K562 (cell line): ENCODE measurements around the gene SLC35E3.
A peak's percentile ranks its signal among the peaks of the same experiment; 100 is the strongest.

Experiments used
- CEBPB ChIP-seq: fragments of 450-650 bp; IDR thresholded peaks from 2 replicates; pipeline ENCODE4 v1.6.1; 2016; ENCODE audit warnings: missing genetic modification characterization, missing compliant biosample characterization
- ELF4 ChIP-seq: fragments of 450-650 bp; formaldehyde crosslinking; IDR thresholded peaks from 2 replicates; pipeline ENCODE4 v1.4.0; 2022; ENCODE audit warnings: missing genetic modification characterization
- KHSRP ChIP-seq: fragments of 450-650 bp; IDR thresholded peaks from 2 replicates; pipeline ENCODE4 v1.6.1; 2017
- MAFF ChIP-seq: IDR thresholded peaks from 2 replicates; pipeline ENCODE4 v1.6.1; 2012; ENCODE audit warnings: low read length, improper control_type of control experiment
- MAX ChIP-seq: sonication (generic); formaldehyde crosslinking; IDR thresholded peaks from 2 replicates; pipeline ENCODE4 v1.9.0; 2022; ENCODE audit warnings: mild to moderate bottlenecking, missing genetic modification reagents
- SIN3A ChIP-seq, 2 experiments: fragments of 150-350 bp in 1 of 2; IDR thresholded peaks; 2 replicates each; pipeline ENCODE4 v1.6.1; 2011 to 2016; ENCODE audit warnings: borderline replicate concordance in 2 of 2, low read depth in 2 of 2, low read length in 2 of 2, mild to moderate bottlenecking in 2 of 2, moderate library complexity in 2 of 2; ENCODE audit not compliant: control insufficient read depth in 1 of 2
- SP1 ChIP-seq: sonication (generic); formaldehyde crosslinking; IDR thresholded peaks from 2 replicates; pipeline ENCODE4 v1.8.1; 2022; ENCODE audit warnings: mild to moderate bottlenecking, missing genetic modification reagents
- STAT5A ChIP-seq: IDR thresholded peaks from 2 replicates; pipeline ENCODE4 v1.6.1; 2012; ENCODE audit warnings: low read length, inconsistent platforms, borderline replicate concordance
- ZNF263 ChIP-seq: sonication (generic); formaldehyde crosslinking; IDR thresholded peaks from 2 replicates; pipeline ENCODE4 v1.8.0; 2022; ENCODE audit warnings: mild to moderate bottlenecking, missing genetic modification reagents, borderline replicate concordance
- ZNF75A ChIP-seq: fragments of 450-650 bp; formaldehyde crosslinking; IDR thresholded peaks from 2 replicates; pipeline ENCODE4 v1.4.0; 2020; ENCODE audit warnings: mild to moderate bottlenecking
- ZNF79 ChIP-seq: fragments of 250-450 bp; sonication (Bioruptor Pico); IDR thresholded peaks from 2 replicates; pipeline ENCODE4 v1.4.0; 2020; ENCODE audit warnings: low read depth, mild to moderate bottlenecking, moderate library complexity
- TF ChIP-seq, protein P1 (sequence below): fragments of 450-650 bp; IDR thresholded peaks from 2 replicates; pipeline ENCODE4 v1.6.1; 2016; ENCODE audit warnings: low read depth
- TF ChIP-seq, protein P2 (sequence below): sonication (generic); formaldehyde crosslinking; IDR thresholded peaks from 2 replicates; pipeline ENCODE4 v1.8.0; 2022; ENCODE audit warnings: missing genetic modification reagents, mild to moderate bottlenecking, borderline replicate concordance
- TF ChIP-seq, protein P3 (sequence below), 3 experiments: IDR thresholded peaks in 2 of 3; conservative IDR thresholded peaks in 1 of 3; 2 replicates each; pipeline ENCODE4 v1.5.1; 2011 to 2012; ENCODE audit warnings: low read length in 3 of 3, mild to moderate bottlenecking in 3 of 3, control low read depth in 2 of 3, improper control_type of control experiment in 1 of 3, inconsistent platforms in 1 of 3, low read depth in 1 of 3, mixed read lengths in 1 of 3, moderate library complexity in 1 of 3; ENCODE audit not compliant: insufficient read depth in 2 of 3

DNA sequence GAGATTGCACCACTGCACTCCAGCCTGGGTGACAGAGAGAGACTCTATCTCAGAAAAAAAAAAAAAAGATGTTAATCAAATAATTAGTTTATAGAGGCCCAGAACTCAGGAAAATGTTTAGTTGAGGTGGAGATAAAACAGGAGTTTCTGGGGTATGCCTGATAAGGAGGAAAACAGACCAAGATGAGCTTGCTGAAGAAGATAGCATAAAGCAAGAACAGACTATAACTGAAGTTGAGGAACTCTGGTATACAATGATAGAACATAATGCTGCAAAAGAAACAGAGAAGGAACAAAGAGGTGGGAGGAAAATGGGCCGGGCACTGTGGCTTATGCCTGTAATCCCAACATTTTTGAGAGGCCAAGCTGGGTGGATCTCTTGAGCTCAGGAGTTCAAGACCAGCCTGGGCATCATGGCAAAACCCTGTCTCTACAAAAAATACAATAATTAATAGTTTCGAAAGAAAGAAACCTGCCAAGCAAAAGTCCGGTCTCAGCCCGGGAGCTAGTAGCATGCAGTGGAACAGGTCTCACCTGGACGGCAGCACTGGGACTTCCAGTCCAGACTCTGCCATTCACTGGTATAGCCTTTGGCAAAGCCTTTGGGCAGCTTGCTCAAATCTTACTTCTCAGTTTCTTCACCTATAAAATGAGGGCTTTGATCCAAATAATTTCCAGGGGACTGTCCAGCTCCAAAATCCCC, 25.4 kb downstream of the SLC35E3 start:
- TF ChIP-seq ZNF75A (CRISPR knock-in tag) = no peak
- no peak for TF ChIP-seq SIN3A (IDR thresholded peaks at IDR 0.05; ENCODE audit: borderline replicate concordance in 2 of 2, control insufficient read depth in 1 of 2, low read depth in 2 of 2, low read length in 2 of 2)
- 0 out of 2 replicates have a peak, but pooled peaks have one; percentile 35 for TF ChIP-seq STAT5A
- no peak for TF ChIP-seq ZNF79 (CRISPR knock-in tag)
- TF ChIP-seq CEBPB (tag) = no peak
- TF ChIP-seq, protein P1, sequence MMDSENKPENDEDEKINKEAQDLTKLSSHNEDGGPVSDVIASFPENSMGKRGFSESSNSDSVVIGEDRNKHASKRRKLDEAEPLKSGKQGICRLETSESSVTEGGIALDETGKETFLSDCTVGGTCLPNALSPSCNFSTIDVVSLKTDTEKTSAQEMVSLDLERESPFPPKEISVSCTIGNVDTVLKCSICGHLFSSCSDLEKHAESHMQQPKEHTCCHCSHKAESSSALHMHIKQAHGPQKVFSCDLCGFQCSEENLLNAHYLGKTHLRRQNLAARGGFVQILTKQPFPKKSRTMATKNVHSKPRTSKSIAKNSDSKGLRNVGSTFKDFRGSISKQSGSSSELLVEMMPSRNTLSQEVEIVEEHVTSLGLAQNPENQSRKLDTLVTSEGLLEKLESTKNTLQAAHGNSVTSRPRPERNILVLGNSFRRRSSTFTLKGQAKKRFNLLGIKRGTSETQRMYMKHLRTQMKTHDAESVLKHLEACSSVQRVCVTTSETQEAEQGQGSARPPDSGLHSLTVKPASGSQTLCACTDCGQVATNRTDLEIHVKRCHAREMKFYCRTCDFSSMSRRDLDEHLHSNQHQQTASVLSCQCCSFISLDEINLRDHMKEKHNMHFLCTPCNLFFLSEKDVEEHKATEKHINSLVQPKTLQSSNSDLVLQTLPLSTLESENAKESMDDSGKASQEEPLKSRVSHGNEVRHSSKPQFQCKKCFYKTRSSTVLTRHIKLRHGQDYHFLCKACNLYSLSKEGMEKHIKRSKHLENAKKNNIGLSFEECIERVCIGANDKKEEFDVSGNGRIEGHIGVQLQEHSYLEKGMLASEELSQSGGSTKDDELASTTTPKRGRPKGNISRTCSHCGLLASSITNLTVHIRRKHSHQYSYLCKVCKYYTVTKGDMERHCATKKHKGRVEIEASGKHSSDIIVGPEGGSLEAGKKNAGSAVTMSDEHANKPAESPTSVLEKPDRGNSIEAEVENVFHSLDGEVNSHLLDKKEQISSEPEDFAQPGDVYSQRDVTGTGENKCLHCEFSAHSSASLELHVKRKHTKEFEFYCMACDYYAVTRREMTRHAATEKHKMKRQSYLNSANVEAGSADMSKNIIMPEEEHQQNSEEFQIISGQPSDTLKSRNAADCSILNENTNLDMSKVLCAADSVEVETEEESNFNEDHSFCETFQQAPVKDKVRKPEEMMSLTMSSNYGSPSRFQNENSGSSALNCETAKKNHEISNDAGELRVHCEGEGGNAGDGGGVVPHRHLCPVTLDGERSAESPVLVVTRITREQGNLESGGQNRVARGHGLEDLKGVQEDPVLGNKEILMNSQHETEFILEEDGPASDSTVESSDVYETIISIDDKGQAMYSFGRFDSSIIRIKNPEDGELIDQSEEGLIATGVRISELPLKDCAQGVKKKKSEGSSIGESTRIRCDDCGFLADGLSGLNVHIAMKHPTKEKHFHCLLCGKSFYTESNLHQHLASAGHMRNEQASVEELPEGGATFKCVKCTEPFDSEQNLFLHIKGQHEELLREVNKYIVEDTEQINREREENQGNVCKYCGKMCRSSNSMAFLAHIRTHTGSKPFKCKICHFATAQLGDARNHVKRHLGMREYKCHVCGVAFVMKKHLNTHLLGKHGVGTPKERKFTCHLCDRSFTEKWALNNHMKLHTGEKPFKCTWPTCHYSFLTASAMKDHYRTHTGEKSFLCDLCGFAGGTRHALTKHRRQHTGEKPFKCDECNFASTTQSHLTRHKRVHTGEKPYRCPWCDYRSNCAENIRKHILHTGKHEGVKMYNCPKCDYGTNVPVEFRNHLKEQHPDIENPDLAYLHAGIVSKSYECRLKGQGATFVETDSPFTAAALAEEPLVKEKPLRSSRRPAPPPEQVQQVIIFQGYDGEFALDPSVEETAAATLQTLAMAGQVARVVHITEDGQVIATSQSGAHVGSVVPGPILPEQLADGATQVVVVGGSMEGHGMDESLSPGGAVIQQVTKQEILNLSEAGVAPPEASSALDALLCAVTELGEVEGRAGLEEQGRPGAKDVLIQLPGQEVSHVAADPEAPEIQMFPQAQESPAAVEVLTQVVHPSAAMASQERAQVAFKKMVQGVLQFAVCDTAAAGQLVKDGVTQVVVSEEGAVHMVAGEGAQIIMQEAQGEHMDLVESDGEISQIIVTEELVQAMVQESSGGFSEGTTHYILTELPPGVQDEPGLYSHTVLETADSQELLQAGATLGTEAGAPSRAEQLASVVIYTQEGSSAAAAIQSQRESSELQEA = no peak
- TF ChIP-seq, protein P2, sequence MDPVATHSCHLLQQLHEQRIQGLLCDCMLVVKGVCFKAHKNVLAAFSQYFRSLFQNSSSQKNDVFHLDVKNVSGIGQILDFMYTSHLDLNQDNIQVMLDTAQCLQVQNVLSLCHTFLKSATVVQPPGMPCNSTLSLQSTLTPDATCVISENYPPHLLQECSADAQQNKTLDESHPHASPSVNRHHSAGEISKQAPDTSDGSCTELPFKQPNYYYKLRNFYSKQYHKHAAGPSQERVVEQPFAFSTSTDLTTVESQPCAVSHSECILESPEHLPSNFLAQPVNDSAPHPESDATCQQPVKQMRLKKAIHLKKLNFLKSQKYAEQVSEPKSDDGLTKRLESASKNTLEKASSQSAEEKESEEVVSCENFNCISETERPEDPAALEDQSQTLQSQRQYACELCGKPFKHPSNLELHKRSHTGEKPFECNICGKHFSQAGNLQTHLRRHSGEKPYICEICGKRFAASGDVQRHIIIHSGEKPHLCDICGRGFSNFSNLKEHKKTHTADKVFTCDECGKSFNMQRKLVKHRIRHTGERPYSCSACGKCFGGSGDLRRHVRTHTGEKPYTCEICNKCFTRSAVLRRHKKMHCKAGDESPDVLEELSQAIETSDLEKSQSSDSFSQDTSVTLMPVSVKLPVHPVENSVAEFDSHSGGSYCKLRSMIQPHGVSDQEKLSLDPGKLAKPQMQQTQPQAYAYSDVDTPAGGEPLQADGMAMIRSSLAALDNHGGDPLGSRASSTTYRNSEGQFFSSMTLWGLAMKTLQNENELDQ (CRISPR knock-in tag) = no peak
- no peak for TF ChIP-seq MAX
- TF ChIP-seq MAFF = no peak
- no peak for TF ChIP-seq KHSRP
- TF ChIP-seq SP1 (CRISPR knock-in tag) = no peak
- TF ChIP-seq, protein P3, sequence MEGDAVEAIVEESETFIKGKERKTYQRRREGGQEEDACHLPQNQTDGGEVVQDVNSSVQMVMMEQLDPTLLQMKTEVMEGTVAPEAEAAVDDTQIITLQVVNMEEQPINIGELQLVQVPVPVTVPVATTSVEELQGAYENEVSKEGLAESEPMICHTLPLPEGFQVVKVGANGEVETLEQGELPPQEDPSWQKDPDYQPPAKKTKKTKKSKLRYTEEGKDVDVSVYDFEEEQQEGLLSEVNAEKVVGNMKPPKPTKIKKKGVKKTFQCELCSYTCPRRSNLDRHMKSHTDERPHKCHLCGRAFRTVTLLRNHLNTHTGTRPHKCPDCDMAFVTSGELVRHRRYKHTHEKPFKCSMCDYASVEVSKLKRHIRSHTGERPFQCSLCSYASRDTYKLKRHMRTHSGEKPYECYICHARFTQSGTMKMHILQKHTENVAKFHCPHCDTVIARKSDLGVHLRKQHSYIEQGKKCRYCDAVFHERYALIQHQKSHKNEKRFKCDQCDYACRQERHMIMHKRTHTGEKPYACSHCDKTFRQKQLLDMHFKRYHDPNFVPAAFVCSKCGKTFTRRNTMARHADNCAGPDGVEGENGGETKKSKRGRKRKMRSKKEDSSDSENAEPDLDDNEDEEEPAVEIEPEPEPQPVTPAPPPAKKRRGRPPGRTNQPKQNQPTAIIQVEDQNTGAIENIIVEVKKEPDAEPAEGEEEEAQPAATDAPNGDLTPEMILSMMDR (IDR thresholded peaks at IDR 0.05 in 2 of 3, conservative IDR thresholded peaks at IDR 0.05 in 1 of 3; ENCODE audit: insufficient read depth in 2 of 3, low read depth in 1 of 3, low read length in 3 of 3) = no peak
- TF ChIP-seq ZNF263 (CRISPR knock-in tag) = no peak
- TF ChIP-seq ELF4 (CRISPR knock-in tag) = no peak
